ENCODE data around the gene GRIN3B.

DNA sequence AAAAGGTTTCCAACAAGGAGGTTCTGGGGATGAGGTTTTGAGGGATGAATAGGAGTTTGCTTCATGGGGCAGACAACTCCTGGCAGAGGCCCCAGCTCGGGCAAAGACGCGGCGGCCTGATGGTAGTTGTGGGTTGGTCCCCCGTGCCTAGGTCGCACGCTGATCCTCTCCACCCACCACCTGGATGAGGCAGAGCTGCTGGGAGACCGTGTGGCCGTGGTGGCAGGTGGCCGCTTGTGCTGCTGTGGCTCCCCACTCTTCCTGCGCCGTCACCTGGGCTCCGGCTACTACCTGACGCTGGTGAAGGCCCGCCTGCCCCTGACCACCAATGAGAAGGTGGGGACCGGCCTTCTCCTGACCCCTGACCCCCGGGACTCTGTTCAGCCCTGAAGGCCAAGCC is 51.6 kb downstream of the GRIN3B start:
- TF ChIP-seq POLR2A (IDR thresholded peaks at IDR 0.05; ENCODE audit: low read depth, low read length): no peak
- no peak for TF ChIP-seq POLR2AphosphoS5 (IDR thresholded peaks at IDR 0.05; ENCODE audit: low read depth, low read length)
- no peak for TF ChIP-seq TAF1 (IDR thresholded peaks at IDR 0.05; ENCODE audit: borderline replicate concordance, low read depth, low read length)

Data from GM12892 (cell line).